ENCODE results near the gene LLPH. TPM values are rescaled to one million over a fixed set of nuclear protein-coding genes. Genes with fewer than 3 reads are reported as not detected.
"Not testable (repeated sequence)": the region's sequence is repeated elsewhere in the genome, so short reads cannot be mapped to it uniquely, and the experiment has no call there.

Gene LLPH
- total RNA-seq = 10.2 TPM

DNA sequence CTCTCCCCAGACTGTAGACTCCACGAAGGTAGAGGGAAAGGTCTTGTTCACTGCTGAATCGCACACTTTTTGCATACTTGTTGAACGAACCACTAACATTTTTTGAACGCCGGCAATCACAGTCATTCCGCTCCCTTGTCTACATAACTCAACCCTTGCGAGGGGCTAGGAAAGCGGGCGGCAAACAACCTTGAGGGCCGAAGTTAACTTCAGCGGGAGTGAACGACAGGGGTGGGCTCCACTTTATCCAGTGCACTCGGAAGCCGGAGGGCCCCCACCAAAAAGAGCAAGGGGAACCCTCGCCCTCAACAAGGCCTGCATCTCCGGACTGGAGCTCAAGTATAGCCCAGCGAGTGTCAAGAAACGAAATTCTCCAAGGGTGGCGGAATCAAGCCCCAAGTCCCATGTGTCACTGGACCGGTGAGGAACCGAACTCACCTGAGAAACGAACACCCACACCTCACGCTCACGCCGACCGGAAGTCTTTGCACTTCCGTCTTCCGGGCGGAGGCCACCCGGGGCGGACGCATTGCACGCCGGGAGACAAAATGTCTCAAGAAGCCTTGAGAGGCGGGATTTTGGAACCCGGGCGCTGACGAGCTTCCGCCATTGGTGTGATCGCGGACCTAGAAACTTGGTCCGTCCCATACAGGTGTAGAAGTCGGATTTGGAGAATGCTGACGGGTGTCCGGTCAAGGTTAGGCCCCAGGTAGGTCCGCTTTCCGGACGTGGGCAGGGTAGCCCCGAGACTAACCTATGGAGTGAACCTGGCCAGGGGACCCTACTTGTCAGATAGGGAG is at the start of gene LLPH:
TSS of gene LLPH (minus strand) at position 484 of the 800 bp plus-strand sequence. CDS start 1,644 bp downstream, outside the sequence.
- peak; percentile 66 to 81 for DNase-seq (ENCODE audit: low spot score in 2 of 2)
- FAIRE-seq = no peak

GRCh38 chr12:66176105-66176900 is 45.8 kb upstream of the LLPH start:
- DNase-seq (ENCODE audit: low spot score in 2 of 2) (no peak), FAIRE-seq (no peak)

- FAIRE-seq; DNase-seq (ENCODE audit: low spot score in 2 of 2): not testable (repeated sequence)
Observed at GRCh38 chr12:66174391-66175325, 44.1 kb upstream of the LLPH start.

DNA sequence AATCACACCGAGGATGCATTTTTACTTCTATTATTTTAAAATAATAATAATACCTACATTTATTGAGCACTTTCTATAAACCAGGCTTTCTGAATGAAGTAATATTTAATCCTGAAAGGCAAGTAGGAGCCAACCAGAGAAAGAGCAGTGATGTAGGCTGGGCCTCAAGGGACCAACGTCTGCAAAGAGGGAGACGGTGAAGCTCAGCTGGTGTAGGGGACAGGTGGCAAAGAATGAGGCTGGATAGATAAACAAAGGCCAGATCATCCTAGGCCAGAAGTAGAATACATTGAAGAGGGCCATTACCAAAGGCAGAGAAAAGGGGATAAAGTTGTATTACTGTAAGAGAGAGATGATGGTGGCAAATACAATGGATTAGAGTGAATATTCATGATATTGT is 40.1 kb upstream of the LLPH start:
- DNase-seq (ENCODE audit: low spot score in 2 of 2) (no peak), FAIRE-seq (no peak)

GRCh38 chr12:66169221-66170170 is 38.9 kb upstream of the LLPH start, which contains the start of gene TMBIM4:
TMBIM4 (minus strand) TSS chr12:66169996; CDS start chr12:66169951, 45 bp downstream.
- DNase-seq (ENCODE audit: low spot score in 2 of 2) = peak; percentile 75 to 78
- FAIRE-seq = no peak

- DNase-seq (ENCODE audit: low spot score in 2 of 2) = no peak
- no peak for FAIRE-seq
Observed at GRCh38 chr12:66168410-66168809, 37.9 kb upstream of the LLPH start.

DNA sequence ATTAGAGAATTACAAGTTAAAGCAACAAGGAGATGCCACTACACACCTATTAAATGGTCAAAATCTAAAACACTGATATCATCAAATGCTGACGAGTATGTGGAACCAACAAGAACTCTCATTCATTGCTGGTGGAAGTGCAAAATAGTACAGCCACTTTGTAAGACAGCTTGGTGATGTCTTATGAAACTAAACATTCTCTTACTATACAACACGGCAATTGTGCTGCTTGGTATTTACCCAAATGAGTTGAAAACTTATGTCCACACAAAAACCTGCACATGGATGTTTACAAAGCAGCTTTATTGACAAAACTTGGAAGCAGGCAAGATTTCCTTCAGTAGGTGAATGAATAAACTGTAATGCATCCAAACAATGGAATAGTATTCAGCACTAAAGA is 36.0 kb upstream of the LLPH start:
- FAIRE-seq (no peak), DNase-seq (ENCODE audit: low spot score in 2 of 2) (no peak)

- FAIRE-seq (no peak), DNase-seq (ENCODE audit: low spot score in 2 of 2) (no peak)
Observed at GRCh38 chr12:66165141-66165540, 34.6 kb upstream of the LLPH start.

DNA sequence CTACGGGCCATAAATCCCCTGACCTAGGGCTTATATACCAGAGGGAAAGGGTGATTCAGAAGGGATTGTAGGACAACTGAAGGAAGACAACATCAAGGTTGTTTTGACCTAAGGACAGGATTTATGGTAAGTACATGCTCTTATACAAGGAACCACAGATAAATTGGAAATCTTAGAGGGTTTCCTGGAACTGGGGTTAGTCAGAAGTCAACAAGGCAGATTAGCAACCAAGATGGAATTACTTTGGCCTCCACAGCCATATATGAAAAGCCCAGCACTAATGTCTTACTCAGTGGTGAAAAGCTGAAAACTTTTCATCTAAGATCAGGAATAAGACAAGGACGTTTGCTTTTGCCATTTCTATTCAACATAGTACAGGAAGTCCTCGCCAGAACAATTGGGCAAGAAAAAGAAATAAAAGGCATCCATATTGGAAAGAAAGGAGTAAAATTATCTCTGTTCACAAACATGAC is 33.8 kb upstream of the LLPH start:
- no peak for FAIRE-seq
- no peak for DNase-seq (ENCODE audit: low spot score in 2 of 2)

GRCh38 chr12:66163289-66163688 is 32.7 kb upstream of the LLPH start:
- FAIRE-seq = no peak
- DNase-seq (ENCODE audit: low spot score in 2 of 2) = no peak

DNA sequence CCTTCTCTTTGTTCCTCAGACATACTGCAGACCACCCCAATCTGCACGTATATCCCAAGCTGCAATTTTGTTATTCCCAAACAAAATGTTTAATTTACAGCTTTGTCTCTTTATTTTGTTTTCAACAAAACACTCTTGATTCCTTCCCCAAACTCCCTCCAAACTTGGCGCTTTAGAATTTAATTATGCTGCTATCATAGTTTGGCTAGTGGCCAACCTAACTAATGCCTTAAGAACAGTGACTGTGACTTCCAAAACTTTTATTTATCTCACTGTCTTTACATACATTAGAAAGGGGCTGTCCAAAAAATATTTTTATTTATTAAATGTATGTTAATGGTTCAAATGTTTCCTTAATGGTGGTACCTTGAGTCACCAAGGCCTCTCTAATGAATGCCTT is 32.2 kb upstream of the LLPH start:
- DNase-seq (ENCODE audit: low spot score in 2 of 2) = no peak
- no peak for FAIRE-seq

GRCh38 chr12:66160704-66161103 is 30.2 kb upstream of the LLPH start:
- DNase-seq (ENCODE audit: low spot score in 2 of 2) = no peak

DNA sequence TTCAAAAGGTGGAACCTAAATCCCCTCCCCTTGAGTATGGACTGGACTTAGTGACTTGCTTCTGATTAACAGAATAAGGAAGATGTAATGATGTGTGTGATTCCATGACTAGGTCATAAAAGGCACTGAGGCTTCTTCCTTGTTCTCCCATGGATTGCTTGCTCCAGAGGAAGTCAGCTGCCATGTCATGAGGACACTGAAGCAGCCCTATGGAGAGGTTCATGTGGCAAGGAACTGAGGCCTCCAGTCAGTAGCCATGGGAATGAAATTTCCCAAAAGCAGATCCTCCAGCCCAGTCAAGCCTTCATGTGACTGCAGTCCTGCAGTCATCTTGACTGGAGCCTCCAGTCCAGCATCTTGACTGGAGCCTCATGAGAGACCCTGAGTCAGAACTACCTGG is 28.6 kb upstream of the LLPH start:
- FAIRE-seq (no peak), DNase-seq (ENCODE audit: low spot score in 2 of 2) (no peak)

More at GRCh38 chr12:66160704-66161103, 30.2 kb upstream of the LLPH start:
- no peak for FAIRE-seq

GRCh38 chr12:66156654-66157053 is 26.1 kb upstream of the LLPH start:
- no peak for FAIRE-seq
- DNase-seq (ENCODE audit: low spot score in 2 of 2) = no peak

GRCh38 chr12:66154776-66155175 is 24.2 kb upstream of the LLPH start:
- DNase-seq (ENCODE audit: low spot score in 2 of 2) (no peak), FAIRE-seq (no peak)

GRCh38 chr12:66152732-66153131 is 22.2 kb upstream of the LLPH start:
- DNase-seq (ENCODE audit: low spot score in 2 of 2) = no peak
- FAIRE-seq = no peak

DNA sequence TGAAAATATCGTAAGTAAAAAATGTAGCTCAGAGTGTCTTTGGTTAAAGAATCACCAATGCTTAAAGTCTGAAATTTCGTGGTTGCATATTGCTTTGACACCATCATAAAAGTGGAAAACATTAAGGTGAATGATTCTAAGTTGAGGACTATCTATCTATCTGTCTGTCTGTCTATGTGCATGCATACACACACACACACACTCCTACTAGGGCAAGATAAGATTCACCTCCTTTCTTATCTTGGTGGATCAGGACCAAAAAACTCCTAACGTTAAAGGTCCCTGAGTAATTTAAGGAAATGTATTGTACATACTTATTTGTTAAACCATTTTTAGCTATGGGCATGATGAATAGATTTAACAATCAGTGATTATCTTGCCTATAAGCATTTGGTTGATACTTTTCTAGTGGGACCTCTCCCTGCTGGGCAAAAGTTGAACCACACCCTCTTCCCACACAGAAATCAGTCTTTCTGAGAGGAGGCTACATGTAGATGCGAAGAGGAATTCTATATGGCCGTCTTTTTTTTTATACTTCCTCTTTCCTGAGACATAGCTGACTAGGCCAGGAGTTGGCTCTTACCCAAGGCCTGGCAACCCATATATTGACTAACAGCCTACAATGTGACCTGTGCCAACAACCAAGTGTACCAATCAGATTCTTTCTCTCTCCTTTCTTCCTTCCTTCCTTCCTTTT is 19.3 kb upstream of the LLPH start:
- no peak for FAIRE-seq
- DNase-seq (ENCODE audit: low spot score in 2 of 2) = no peak
